Cardiac fibroblast (primary cell): ENCODE data around the gene ACTR3C.
A peak's percentile ranks its signal among the peaks of the same experiment; 100 is the strongest.
"Not testable (repeated sequence)": the region's sequence is repeated elsewhere in the genome, so short reads cannot be mapped to it uniquely, and the experiment has no call there.

ENCODE experiments used
- DNase-seq, 2 donors: peaks; one replicate each; pipeline versions ENCODE4 v3.0.0 to v3.0.0-alpha.2; 2010; ENCODE audit warnings: low read depth in 2 of 2
- H3K4me3 ChIP-seq, 2 donors: replicated peaks in 1 of 2; 1 replicate in 1 of 2; 2 replicates in 1 of 2; pipeline ENCODE4 v1.5.1; 2011; ENCODE audit warnings: low read depth in 2 of 2, low read length in 2 of 2, mild to moderate bottlenecking in 2 of 2, moderate library complexity in 1 of 2
- TF ChIP-seq, protein P1 (sequence below): IDR thresholded peaks from one replicate; pipeline ENCODE4 v1.5.1; 2011; ENCODE audit warnings: low read depth, mild to moderate bottlenecking, low read length, inconsistent platforms

Gene ACTR3C

DNA sequence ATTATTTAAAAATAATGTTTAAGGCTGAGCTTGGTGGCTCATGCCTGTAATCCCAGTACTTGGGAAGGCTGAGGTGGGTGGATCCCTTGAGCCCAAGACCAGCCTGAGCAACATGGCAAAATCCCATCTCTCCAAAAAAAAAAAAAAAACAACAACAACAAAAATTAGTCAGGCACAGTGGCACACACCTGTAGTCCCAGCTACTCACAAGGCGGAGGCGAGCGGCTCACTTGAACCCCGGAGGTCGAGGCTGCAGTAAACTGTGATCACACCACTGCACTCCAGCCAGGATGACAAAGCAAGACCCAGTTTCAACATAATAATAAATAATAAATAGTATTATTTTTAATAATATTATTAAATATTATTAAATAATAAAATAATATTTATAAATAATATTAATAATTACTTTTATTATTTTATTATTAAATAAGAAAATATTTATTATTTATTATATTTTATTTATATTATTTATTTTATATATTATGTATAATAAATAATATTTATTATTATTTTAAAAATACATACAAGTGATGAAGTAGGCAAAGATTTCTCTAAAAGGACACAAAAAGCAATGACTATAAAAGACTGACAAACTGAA, 8.6 kb downstream of the ACTR3C start:
- no peak for DNase-seq
- no peak overlapping the region for H3K4me3 ChIP-seq
- TF ChIP-seq, protein P1, sequence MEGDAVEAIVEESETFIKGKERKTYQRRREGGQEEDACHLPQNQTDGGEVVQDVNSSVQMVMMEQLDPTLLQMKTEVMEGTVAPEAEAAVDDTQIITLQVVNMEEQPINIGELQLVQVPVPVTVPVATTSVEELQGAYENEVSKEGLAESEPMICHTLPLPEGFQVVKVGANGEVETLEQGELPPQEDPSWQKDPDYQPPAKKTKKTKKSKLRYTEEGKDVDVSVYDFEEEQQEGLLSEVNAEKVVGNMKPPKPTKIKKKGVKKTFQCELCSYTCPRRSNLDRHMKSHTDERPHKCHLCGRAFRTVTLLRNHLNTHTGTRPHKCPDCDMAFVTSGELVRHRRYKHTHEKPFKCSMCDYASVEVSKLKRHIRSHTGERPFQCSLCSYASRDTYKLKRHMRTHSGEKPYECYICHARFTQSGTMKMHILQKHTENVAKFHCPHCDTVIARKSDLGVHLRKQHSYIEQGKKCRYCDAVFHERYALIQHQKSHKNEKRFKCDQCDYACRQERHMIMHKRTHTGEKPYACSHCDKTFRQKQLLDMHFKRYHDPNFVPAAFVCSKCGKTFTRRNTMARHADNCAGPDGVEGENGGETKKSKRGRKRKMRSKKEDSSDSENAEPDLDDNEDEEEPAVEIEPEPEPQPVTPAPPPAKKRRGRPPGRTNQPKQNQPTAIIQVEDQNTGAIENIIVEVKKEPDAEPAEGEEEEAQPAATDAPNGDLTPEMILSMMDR, result no peak

DNA sequence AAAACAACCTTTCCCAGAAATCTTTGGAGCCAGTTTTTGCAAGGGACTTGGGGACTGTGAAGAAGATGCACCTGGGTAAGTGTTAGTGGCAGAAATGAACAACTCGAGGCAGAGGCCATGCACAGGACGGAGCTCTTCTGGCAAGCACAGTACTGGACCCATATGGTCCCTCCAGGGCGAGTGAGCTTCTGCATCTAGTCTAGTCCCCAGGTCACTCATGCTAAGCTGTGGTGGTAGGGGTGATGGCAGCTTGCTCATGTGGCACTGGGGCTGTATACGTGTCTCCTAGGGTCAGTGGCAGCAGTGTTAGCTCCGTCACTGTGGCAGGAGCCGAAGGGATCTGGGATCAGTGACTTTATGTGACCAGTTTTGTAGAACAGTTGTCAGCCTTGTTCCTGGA, 9.5 kb downstream of the ACTR3C start:
- no peak overlapping the region for H3K4me3 ChIP-seq
- no peak for DNase-seq
- TF ChIP-seq, protein P1, result no peak

GRCh38 chr7:150313367-150313809, 10.0 kb downstream of the ACTR3C start:
- TF ChIP-seq, protein P1, result no peak
- DNase-seq, result no peak
- H3K4me3 ChIP-seq, result no peak overlapping the region

DNA sequence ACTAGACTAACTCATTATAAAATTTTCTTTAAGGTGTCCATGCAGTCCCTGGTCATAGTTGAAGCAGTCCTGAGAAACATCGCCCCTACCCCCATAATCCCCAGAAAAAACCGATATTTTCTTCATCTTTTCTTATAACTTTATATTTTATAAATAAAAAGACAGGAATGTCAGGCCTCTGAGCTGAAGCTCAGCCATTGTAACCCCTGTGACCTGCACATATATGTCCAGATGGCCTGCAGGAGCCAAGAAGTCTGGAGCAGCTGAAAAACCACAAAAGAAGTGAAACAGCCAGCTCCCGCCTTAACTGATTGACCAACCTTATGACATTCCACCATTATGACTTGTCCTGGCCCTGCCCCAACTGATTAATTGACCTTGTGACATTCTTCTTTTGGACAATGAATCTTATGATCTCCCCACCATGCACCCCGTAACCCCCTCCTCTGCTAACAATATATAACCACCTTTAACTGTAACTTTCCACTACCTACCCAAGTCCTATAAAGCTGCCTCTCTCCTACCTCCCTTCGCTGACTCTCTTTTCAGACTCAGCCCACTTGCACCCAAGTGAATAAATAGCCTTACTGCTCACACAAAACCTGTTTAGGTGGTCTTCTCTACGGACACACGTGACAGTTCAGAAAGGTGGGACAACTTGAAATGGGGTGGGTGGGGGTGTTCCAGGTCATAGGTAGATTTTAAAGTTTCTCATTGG, 10.5 kb downstream of the ACTR3C start:
- not testable (repeated sequence) for H3K4me3 ChIP-seq

DNA sequence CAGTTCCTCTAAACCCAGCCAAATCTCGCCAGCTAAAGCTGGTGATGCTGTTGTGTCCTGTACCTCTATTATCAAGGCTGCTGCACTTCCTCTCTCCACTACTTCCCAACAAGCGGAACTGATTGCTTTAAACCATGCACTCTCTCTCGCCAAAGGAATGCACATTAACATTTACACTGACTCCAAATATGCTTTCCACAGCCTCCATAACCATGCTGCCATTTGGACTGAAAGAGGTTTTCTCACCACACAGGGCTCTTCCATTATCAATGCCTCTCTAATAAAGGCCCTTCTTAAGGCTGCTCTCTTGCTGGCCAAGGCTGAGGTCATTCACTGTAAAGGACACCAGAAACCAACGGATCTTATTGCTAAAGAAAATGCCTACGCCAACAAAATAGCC, 11.6 kb downstream of the ACTR3C start:
- DNase-seq, result no peak
- TF ChIP-seq, protein P1, result no peak

More for the DNA sequence above, 10.5 kb downstream of the ACTR3C start:
- peak; percentile 34 to 69 for DNase-seq

DNA sequence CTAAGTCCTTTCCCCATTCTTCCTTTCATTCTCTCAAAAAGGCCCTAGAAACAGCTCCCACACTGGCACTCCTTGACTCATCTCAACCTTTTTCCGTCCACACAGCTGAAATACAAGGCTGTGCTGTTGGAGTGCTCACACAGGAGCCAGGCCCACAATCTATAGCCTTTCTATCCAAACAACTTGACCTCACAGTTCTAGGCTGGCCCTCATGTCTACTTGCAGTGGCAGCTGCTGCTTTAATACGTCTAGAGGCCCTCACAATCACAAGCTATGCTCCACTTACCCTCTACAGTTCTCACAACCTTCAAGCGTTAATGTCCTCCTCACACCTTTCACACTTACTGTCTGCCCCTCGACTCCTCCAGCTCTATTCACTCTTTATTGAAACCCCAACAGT, 12.2 kb downstream of the ACTR3C start:
- no peak overlapping the region for H3K4me3 ChIP-seq
- no peak for DNase-seq
- TF ChIP-seq, protein P1, result no peak

More for the DNA sequence above, 11.6 kb downstream of the ACTR3C start:
- H3K4me3 ChIP-seq, result no peak overlapping the region

GRCh38 chr7:150308575-150308974, 14.8 kb downstream of the ACTR3C start:
- H3K4me3 ChIP-seq, result no peak overlapping the region
- TF ChIP-seq, protein P1, result no peak
- DNase-seq, result no peak
